B cell (primary cell): ENCODE data around the gene ERBB2. TPM values are rescaled to one million over a fixed set of nuclear protein-coding genes. Genes with fewer than 3 reads are reported as not detected.
A peak's percentile ranks its signal among the peaks of the same experiment; 100 is the strongest.

Experiments used
- ATAC-seq: fragments of 200-7000 bp; cut with Tn5 transposase; one replicate; pipeline ENCODE4 v1.10.0; 2021; ENCODE audit warnings: low read depth, mild to moderate bottlenecking, moderate number of reproducible peaks, moderate library complexity
- CTCF ChIA-PET: fragments of 350-600 bp; sonication (Branson Sonifier 250); formaldehyde crosslinking; loops from one replicate; lab custom pipeline; 2021; ENCODE audit warnings: antibody characterized with exemption, inconsistent platforms; lab: Charles Lee
- POLR2A ChIA-PET: fragments of 350-600 bp; sonication (Branson Sonifier 250); formaldehyde crosslinking; loops from one replicate; lab custom pipeline; 2021; ENCODE audit warnings: antibody characterized with exemption; lab: Charles Lee
- DNase-seq: peaks from one replicate; pipeline ENCODE4 v3.0.0; 2013
- H2AFZ ChIP-seq: 2 replicates; pipeline ENCODE4 v1.6.1; 2012; ENCODE audit warnings: mild to moderate bottlenecking, low read depth, low read length; ENCODE audit not compliant: insufficient read depth, poor library complexity, severe bottlenecking
- H3K27ac ChIP-seq, 2 donors: 1 replicate in 1 of 2; 2 replicates in 1 of 2; pipeline ENCODE4 v1.5.1; 2012 to 2013; ENCODE audit warnings: low read length in 2 of 2, mild to moderate bottlenecking in 2 of 2, moderate library complexity in 1 of 2
- H3K27me3 ChIP-seq, 4 experiments: fragments of 200-600 bp in 1 of 4; sonication (generic) in 1 of 4; replicated peaks in 1 of 4; 1 replicate in 2 of 4; 2 replicates in 2 of 4; pipeline versions ENCODE4 v1.6.1 to v1.7.0; 2013 to 2016; ENCODE audit warnings: low read length in 3 of 4, mild to moderate bottlenecking in 2 of 4, mixed read lengths in 1 of 4, moderate library complexity in 1 of 4; ENCODE audit not compliant: insufficient read depth in 4 of 4, control insufficient read depth in 3 of 4; ENCODE audit errors: control extremely low read depth in 1 of 4
- H3K36me3 ChIP-seq, 2 experiments: replicated peaks in 1 of 2; 1 replicate in 1 of 2; 2 replicates in 1 of 2; pipeline versions ENCODE4 v1.6.1 to v1.7.1; 2013; ENCODE audit warnings: low read length in 1 of 2; ENCODE audit not compliant: insufficient read depth in 2 of 2, control insufficient read depth in 1 of 2; ENCODE audit errors: control extremely low read depth in 1 of 2, extremely low read depth in 1 of 2
- H3K4me1 ChIP-seq, 2 donors: fragments of 200-600 bp in 1 of 2; sonication (generic) in 1 of 2; 1 replicate in 1 of 2; 2 replicates in 1 of 2; pipeline versions ENCODE4 v1.5.1 to v1.6.1; 2013 to 2017; ENCODE audit warnings: low read length in 2 of 2; ENCODE audit not compliant: control insufficient read depth in 2 of 2, insufficient read depth in 2 of 2
- H3K4me2 ChIP-seq: replicated peaks from 2 replicates; pipeline ENCODE3; 2012; ENCODE audit warnings: mild to moderate bottlenecking, low read depth, low read length; ENCODE audit not compliant: poor library complexity, severe bottlenecking
- H3K4me3 ChIP-seq, 5 experiments: fragments of 200-600 bp in 1 of 5; sonication (generic) in 1 of 5; 1 replicate in 3 of 5; 2 replicates in 2 of 5; pipeline versions ENCODE4 v1.5.1 to v1.7.0; 2011 to 2016; ENCODE audit warnings: low read length in 4 of 5, mild to moderate bottlenecking in 4 of 5, low read depth in 2 of 5, control low read depth in 1 of 5, moderate library complexity in 1 of 5; ENCODE audit not compliant: insufficient read depth in 1 of 5; ENCODE audit errors: control extremely low read depth in 1 of 5, extremely low read depth in 1 of 5
- H3K79me2 ChIP-seq: fragments of 200-600 bp; sonication (generic); one replicate; pipeline ENCODE4 v1.6.0; 2016; ENCODE audit warnings: low read length; ENCODE audit not compliant: control insufficient read depth, insufficient read depth
- H3K9ac ChIP-seq: fragments of 200-600 bp; sonication (generic); 2 replicates; pipeline ENCODE4 v1.6.1; 2017; ENCODE audit warnings: mild to moderate bottlenecking, low read length, moderate library complexity
- H3K9me3 ChIP-seq, 3 donors: one replicate each; pipeline versions ENCODE4 v1.6.1 to v1.7.1; 2013; ENCODE audit warnings: low read length in 2 of 3; ENCODE audit not compliant: control insufficient read depth in 2 of 3, insufficient read depth in 1 of 3; ENCODE audit errors: control extremely low read depth in 1 of 3
- H4K20me1 ChIP-seq: 2 replicates; pipeline ENCODE4 v1.6.0; 2012; ENCODE audit warnings: mild to moderate bottlenecking, low read length; ENCODE audit not compliant: insufficient read depth, control insufficient read depth, poor library complexity, severe bottlenecking
- H3K27ac Mint-ChIP-seq: one replicate; pipeline ENCODE4 v1.8.0; 2021; ENCODE audit warnings: mixed read lengths
- H3K27me3 Mint-ChIP-seq: one replicate; pipeline ENCODE4 v1.8.0; 2021; ENCODE audit warnings: mixed read lengths
- H3K4me1 Mint-ChIP-seq: one replicate; pipeline ENCODE4 v1.8.0; 2021; ENCODE audit warnings: mixed read lengths
- H3K4me3 Mint-ChIP-seq: one replicate; pipeline ENCODE4 v1.8.0; 2021; ENCODE audit warnings: mixed read lengths
- H3K9me3 Mint-ChIP-seq: one replicate; pipeline ENCODE4 v1.8.0; 2022; ENCODE audit warnings: mixed read lengths; ENCODE audit not compliant: insufficient read depth
- EZH2 ChIP-seq: IDR thresholded peaks from 2 replicates; pipeline ENCODE4 v1.6.1; 2012; ENCODE audit warnings: borderline replicate concordance, low read depth, mild to moderate bottlenecking, moderate library complexity, low read length; ENCODE audit not compliant: insufficient read depth, poor library complexity, severe bottlenecking
- WGBS: methylation state at CpG from one replicate; pipeline ENCODE4 v1.1.5; 2013; ENCODE audit warnings: missing lambda C conversion rate; ENCODE audit not compliant: insufficient coverage; 5-methylcytosine and 5-hydroxymethylcytosine counted together
- intact Hi-C: fragments of 100-400 bp; cut with micrococcal nuclease; formaldehyde crosslinking; loops from one replicate; pipeline ENCODE4 v1.10.0; 2022
- polyA plus RNA-seq: library from polyadenylated mRNA; depleted of rRNA; stranded (reverse); fragments of >200 nt; gene quantifications from 2 replicates; pipeline ENCODE4 v1.2.3, GENCODE V29; 2012
- total RNA-seq, 2 donors: library from RNA; stranded (reverse); fragments of 120-200 nt in 1 of 2; gene quantifications; 1 replicate in 1 of 2; 2 replicates in 1 of 2; pipeline versions ENCODE4 v1.2.3 to v1.2.4, GENCODE V29; 2013 to 2022
- TF ChIP-seq, protein P1 (sequence below): fragments of 200-600 bp; IDR thresholded peaks from one replicate; pipeline ENCODE4 v1.8.0; 2022; ENCODE audit warnings: antibody characterized with exemption, mild to moderate bottlenecking

The ERBB2 gene
- total and polyA plus RNA-seq, 2 donors (not counting 1 experiment from before 2014, with no cell fraction given): 3.2 to 8.4 TPM

DNA sequence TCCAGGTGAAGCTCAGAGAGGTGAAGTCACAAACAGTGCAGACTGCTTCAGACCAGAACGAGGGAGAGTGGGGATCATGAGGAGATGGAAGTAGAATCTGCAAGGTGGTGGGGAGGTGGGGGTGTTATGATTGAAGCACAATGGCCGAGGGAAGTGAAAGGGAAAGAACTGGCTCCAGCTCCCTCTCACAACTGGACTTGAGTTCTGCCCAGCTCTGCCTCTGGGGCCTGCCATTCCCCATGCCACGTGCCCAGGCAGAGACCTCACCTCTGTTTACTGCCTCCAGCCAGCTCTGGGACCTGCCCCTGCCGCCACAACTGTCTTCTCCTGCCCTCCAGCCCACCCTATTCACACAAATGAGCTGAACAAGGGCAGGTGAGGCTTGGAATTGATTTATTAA, 29.1 kb upstream of the ERBB2 start:
- Histone ChIP-seq H3K9ac (no peak overlapping the region), H3K27me3 (peaks cover 0 to 37% (median 7%) of the 10 kb centered on the region in 4 experiments), H3K4me2 (no peak overlapping the region), H4K20me1 (no peaks in the 10 kb centered on the region), H3K36me3 (no peaks in the 10 kb centered on the region), H3K27ac (no peak overlapping the region), H3K9me3 (peaks cover 0 to 2% (median 0%) of the 10 kb centered on the region in 3 donors), H3K79me2 (no peaks in the 10 kb centered on the region), H2AFZ (no peak overlapping the region), H3K4me1 (peaks cover 48 to 59% of the 10 kb centered on the region in 2 donors), H3K4me3 (no peak overlapping the region)
- TF ChIP-seq EZH2: no peak
- TF ChIP-seq, protein P1, sequence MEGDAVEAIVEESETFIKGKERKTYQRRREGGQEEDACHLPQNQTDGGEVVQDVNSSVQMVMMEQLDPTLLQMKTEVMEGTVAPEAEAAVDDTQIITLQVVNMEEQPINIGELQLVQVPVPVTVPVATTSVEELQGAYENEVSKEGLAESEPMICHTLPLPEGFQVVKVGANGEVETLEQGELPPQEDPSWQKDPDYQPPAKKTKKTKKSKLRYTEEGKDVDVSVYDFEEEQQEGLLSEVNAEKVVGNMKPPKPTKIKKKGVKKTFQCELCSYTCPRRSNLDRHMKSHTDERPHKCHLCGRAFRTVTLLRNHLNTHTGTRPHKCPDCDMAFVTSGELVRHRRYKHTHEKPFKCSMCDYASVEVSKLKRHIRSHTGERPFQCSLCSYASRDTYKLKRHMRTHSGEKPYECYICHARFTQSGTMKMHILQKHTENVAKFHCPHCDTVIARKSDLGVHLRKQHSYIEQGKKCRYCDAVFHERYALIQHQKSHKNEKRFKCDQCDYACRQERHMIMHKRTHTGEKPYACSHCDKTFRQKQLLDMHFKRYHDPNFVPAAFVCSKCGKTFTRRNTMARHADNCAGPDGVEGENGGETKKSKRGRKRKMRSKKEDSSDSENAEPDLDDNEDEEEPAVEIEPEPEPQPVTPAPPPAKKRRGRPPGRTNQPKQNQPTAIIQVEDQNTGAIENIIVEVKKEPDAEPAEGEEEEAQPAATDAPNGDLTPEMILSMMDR: no peak
- Mint-ChIP-seq H3K9me3 (no peaks in the 10 kb centered on the region), H3K27me3 (peaks cover 23% of the 10 kb centered on the region), H3K27ac (no peak overlapping the region), H3K4me1 (peaks cover 41% of the 10 kb centered on the region), H3K4me3 (no peak overlapping the region)
- DNase-seq (no peak), ATAC-seq (no peak)
- ChIA-PET CTCF (interaction anchor here (0.8 to 8.7 kb wide), 12 partner anchors 9 to 202 kb away, joined by 3 to 109 read pairs (median 6); partner anchors contain the start of genes MIEN1 and STARD3), POLR2A (interaction anchor here (0.6 to 1.3 kb wide), 3 partner anchors 9 to 126 kb away, joined by 3 to 7 read pairs (median 6); no protein-coding TSS in a partner anchor)
- WGBS: 90% methylated on average over 2 of the region's 4 CpGs
- intact Hi-C loops: no loop called here

DNA sequence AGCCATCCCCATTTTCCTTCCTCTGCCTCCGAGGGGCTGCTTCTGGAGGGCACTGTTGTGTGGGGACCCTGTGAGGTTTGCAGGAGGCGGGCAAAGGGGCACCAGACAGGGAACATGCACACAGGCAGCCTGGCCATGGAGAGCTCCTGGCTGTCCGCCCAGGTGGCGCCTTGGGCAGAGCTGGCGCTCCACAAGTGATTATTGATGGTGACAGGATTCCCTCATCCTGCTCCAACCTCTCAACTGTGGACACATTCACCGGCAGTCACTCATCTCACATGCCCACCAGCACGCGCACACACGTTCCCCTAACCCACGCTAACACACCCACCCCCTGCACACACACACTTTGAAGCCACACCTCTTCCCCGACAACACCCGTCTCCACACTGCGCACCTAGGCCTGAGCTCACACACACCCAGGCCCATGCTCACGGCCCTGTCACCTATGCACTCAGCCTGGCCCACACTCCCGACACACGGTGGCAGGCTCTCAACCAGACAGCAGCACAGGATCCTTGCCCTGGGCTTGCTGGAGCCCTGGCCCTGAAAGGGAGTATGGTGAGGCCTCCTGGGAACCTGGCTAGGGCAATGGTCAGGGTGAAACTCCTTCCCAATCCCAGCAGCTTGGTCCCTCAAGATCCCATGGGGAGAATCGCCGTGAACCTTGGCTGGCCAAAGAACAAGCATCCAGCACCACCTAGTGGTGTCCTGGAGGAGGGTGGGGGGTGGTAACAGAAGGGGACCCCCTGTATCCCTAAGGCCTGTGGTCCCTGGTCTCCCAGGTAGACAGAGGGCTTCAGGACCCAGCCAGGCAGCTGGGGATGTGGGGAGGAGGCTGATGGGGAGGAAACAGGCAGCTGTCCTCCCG, 28.0 kb upstream of the ERBB2 start:
- TF ChIP-seq EZH2: no peak
- TF ChIP-seq, protein P1: peak; percentile 44
- peaks cover 0 to 31% (median 6%) of the 10 kb centered on the region in 4 experiments for H3K27me3 ChIP-seq
- peak overlapping the region; percentile 54 for H3K4me2 ChIP-seq
- DNase-seq (peak; percentile 48), ATAC-seq (no peak)
- Mint-ChIP-seq H3K27me3 (peaks cover 17% of the 10 kb centered on the region), H3K9me3 (no peaks in the 10 kb centered on the region), H3K4me1 (peaks cover 50% of the 10 kb centered on the region), H3K4me3 (peak overlapping the region; percentile 34), H3K27ac (peak overlapping the region; percentile 61)
- H3K79me2 ChIP-seq: no peaks in the 10 kb centered on the region
- peak overlapping the region; percentile 23 for H2AFZ ChIP-seq
- 57% methylated on average over 17 of the region's 19 CpGs for WGBS
- H3K36me3 ChIP-seq: no peaks in the 10 kb centered on the region
- no peaks in the 10 kb centered on the region for H4K20me1 ChIP-seq
- no peak overlapping the region for H3K9ac ChIP-seq
- H3K4me1 ChIP-seq: peaks cover 57 to 70% of the 10 kb centered on the region in 2 donors
- intact Hi-C loops: no loop called here
- ChIA-PET CTCF (interaction anchor here (0.6 to 8.7 kb wide), 16 partner anchors 8 to 291 kb away, joined by 3 to 109 read pairs (median 4); partner anchors contain the start of genes GSDMA, MIEN1 and PGAP3), POLR2A (interaction anchor here (0.9 to 1.3 kb wide), 3 partner anchors 8 to 58 kb away, joined by 3 to 7 read pairs (median 6); no protein-coding TSS in a partner anchor)
- H3K9me3 ChIP-seq: peaks cover 0 to 2% (median 0%) of the 10 kb centered on the region in 3 donors
- no peak overlapping the region for H3K4me3 ChIP-seq
- H3K27ac ChIP-seq: no peak overlapping the region
